ENCODE data around the gene CEP41.

Gene CEP41

GRCh38 chr7:130346177-130346905, 94.5 kb downstream of the CEP41 start:
- H3K9ac ChIP-seq (ENCODE audit: low read depth in 1 of 2, low read length in 2 of 2), result no peak overlapping the region
- H3K9me3 ChIP-seq (ENCODE audit: control insufficient read depth in 2 of 2, low read length in 2 of 2), result no peaks in the 10 kb centered on the region
- peaks cover 0 to under 1% of the 10 kb centered on the region in 2 donors for H3K4me1 ChIP-seq (ENCODE audit: control insufficient read depth in 2 of 2, insufficient read depth in 2 of 2, low read length in 2 of 2)
- no peaks in the 10 kb centered on the region for H3K27me3 ChIP-seq (ENCODE audit: control insufficient read depth in 2 of 2, insufficient read depth in 2 of 2, low read length in 2 of 2)
- no peaks in the 10 kb centered on the region for H3K36me3 ChIP-seq (ENCODE audit: control insufficient read depth in 2 of 2, insufficient read depth in 2 of 2, low read length in 2 of 2)
- no peak overlapping the region for H3K4me3 ChIP-seq (ENCODE audit: low read length in 2 of 2)
- H3K27ac ChIP-seq (ENCODE audit: low read depth in 2 of 2, low read length in 2 of 2), result no peak overlapping the region

GRCh38 chr7:130345725-130346124, 95.1 kb downstream of the CEP41 start:
- H3K9ac ChIP-seq (ENCODE audit: low read depth in 1 of 2, low read length in 2 of 2), result no peak overlapping the region
- H3K27ac ChIP-seq (ENCODE audit: low read depth in 2 of 2, low read length in 2 of 2), result no peak overlapping the region

GRCh38 chr7:130345136-130345535, 95.7 kb downstream of the CEP41 start:
- Histone ChIP-seq H3K9me3 (ENCODE audit: control insufficient read depth in 2 of 2, low read length in 2 of 2) (no peaks in the 10 kb centered on the region), H3K4me1 (ENCODE audit: control insufficient read depth in 2 of 2, insufficient read depth in 2 of 2, low read length in 2 of 2) (no peaks in the 10 kb centered on the region), H3K27me3 (ENCODE audit: control insufficient read depth in 2 of 2, insufficient read depth in 2 of 2, low read length in 2 of 2) (no peaks in the 10 kb centered on the region), H3K27ac (ENCODE audit: low read depth in 2 of 2, low read length in 2 of 2) (no peak overlapping the region), H3K4me3 (ENCODE audit: low read length in 2 of 2) (no peak overlapping the region), H3K9ac (ENCODE audit: low read depth in 1 of 2, low read length in 2 of 2) (no peak overlapping the region), H3K36me3 (ENCODE audit: control insufficient read depth in 2 of 2, insufficient read depth in 2 of 2, low read length in 2 of 2) (no peaks in the 10 kb centered on the region)

More at GRCh38 chr7:130345725-130346124, 95.1 kb downstream of the CEP41 start:
- no peaks in the 10 kb centered on the region for H3K9me3 ChIP-seq (ENCODE audit: control insufficient read depth in 2 of 2, low read length in 2 of 2)
- no peaks in the 10 kb centered on the region for H3K36me3 ChIP-seq (ENCODE audit: control insufficient read depth in 2 of 2, insufficient read depth in 2 of 2, low read length in 2 of 2)
- H3K4me3 ChIP-seq (ENCODE audit: low read length in 2 of 2), result no peak overlapping the region
- H3K27me3 ChIP-seq (ENCODE audit: control insufficient read depth in 2 of 2, insufficient read depth in 2 of 2, low read length in 2 of 2), result no peaks in the 10 kb centered on the region
- no peaks in the 10 kb centered on the region for H3K4me1 ChIP-seq (ENCODE audit: control insufficient read depth in 2 of 2, insufficient read depth in 2 of 2, low read length in 2 of 2)

- Histone ChIP-seq H3K36me3 (ENCODE audit: control insufficient read depth in 2 of 2, insufficient read depth in 2 of 2, low read length in 2 of 2) (no peaks in the 10 kb centered on the region), H3K9me3 (ENCODE audit: control insufficient read depth in 2 of 2, low read length in 2 of 2) (no peaks in the 10 kb centered on the region), H3K27ac (ENCODE audit: low read depth in 2 of 2, low read length in 2 of 2) (no peak within 1 kb of the TSS), H3K4me1 (ENCODE audit: control insufficient read depth in 2 of 2, insufficient read depth in 2 of 2, low read length in 2 of 2) (no peaks in the 10 kb centered on the region), H3K27me3 (ENCODE audit: control insufficient read depth in 2 of 2, insufficient read depth in 2 of 2, low read length in 2 of 2) (no peaks in the 10 kb centered on the region), H3K4me3 (ENCODE audit: low read length in 2 of 2) (no peak within 1 kb of the TSS), H3K9ac (ENCODE audit: low read depth in 1 of 2, low read length in 2 of 2) (no peak within 1 kb of the TSS)
Measured at GRCh38 chr7:130344271-130344866, 96.4 kb downstream of the CEP41 start, which contains the start of gene CPA5. TSS of gene CPA5 (plus strand) at chr7:130344816. CDS start at chr7:130346486, 1,670 bp downstream.

Data from mucosa of rectum (tissue), 2 donors.